ENCODE measurements around the gene HOXB7.

The HOXB7 gene

DNA sequence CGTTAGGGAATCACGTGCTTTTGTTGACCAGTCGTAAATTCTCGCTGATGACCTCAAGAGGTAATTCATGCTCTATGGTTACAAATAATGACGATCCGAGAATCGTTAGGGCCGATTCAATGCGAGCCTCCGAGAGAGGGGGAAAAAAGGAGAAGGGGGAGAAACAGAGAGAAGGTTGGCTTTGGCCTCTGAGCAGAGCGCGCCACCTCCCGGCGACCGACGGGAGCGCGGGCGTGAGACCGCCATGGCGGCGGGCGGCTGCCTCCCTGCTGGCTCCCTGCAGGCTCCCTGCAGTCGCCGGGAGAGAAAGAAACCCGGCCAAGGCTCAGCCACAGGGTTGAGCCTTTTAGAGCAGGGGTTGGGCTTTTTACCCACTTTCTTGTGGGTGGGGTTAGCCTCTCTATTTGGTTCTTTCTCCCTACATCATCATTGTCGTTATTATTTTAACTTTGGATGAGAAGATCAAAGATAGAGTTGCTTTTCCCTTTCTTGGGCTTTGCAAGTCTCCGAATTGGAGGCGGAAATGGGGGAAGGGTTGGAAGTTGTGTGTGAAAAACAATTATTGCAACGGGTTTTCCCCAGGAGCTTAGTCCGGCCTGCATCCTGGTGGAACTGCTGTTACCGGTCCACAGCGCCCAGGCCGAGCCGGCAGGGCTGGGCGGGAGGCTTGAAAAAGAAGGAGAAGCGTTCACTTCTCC lies 16.8 kb downstream of the HOXB7 start:
- DNase-seq: peak; percentile 75

DNA sequence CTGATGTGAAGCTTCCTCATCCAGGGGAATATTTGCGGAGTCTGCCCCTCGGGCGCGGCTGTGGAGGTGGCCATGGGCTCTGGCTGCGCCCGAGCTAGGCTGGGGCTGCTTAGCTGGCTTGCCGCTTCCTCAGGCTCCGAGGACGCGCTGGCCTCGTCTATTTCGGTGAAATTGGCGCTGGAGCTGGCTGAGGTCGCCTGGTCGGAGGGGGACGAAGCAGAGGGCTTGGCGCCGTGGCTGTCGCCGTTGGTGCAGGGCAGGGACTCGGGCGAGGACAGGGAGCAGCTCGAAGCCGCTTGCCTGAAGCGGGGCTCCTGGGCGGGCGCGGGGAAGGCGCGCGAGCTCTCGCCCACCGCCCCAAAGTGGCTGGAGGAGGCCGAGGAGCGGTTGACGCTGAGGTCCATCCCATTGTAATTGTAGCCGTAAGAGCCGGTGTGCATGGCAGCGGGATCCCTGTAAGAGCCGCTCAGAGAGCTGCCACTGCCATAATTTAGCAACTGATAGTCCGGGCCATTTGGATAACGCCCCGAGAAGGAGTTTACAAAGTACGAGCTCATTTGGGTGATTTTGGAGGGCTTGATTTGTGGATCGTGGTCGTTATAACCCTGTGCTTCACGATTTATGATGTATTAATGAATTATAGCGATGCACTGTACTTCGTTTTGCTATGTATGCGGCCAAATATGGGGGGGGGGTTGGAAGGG lies 17.5 kb downstream of the HOXB7 start, which contains the start of gene HOXB5:
HOXB5 (minus strand) TSS at position 654 of the 704 bp plus-strand sequence; CDS start at position 557, 97 bp downstream.
- peak; percentile 50 for DNase-seq

DNA sequence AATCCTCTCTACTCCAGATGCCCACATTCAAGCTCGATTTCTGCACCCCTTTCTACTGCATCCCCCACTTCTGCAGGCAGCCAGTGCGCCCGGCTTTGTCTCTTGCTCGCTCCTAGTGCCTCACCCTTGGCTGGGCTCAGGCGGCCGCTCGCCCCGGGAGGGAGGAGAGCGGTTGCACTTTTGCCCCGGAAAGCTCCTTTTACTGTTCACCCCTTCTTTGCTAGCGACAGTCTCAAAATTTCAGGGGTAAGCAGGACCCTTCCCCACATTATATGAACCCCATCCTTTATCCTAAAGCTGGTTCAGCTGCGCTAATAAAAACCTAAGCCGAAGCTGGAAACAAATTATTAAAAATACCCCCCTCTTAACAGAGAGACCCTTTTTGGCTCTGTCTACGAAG lies 18.2 kb downstream of the HOXB7 start:
- peak; percentile 47 for DNase-seq

DNA sequence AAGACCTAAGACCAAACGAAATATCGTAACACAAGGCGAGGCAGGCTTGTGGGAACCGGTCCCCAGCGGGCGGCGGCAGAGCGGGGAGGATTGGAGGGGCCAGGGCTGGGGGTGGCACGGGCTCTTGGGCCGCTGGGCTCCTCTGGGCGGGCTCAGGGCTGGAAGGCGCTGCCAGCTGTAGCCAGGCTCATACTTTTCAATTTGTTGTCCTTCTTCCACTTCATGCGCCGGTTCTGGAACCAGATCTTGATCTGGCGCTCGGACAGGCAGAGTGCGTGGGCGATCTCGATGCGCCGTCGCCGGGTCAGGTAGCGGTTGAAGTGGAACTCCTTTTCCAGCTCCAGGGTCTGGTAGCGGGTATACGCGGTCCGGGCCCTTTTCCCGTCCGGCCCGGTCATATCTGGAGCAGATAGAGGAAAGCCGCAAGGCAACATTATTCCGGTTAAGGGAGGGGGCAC lies 18.7 kb downstream of the HOXB7 start:
- no peak for DNase-seq

DNA sequence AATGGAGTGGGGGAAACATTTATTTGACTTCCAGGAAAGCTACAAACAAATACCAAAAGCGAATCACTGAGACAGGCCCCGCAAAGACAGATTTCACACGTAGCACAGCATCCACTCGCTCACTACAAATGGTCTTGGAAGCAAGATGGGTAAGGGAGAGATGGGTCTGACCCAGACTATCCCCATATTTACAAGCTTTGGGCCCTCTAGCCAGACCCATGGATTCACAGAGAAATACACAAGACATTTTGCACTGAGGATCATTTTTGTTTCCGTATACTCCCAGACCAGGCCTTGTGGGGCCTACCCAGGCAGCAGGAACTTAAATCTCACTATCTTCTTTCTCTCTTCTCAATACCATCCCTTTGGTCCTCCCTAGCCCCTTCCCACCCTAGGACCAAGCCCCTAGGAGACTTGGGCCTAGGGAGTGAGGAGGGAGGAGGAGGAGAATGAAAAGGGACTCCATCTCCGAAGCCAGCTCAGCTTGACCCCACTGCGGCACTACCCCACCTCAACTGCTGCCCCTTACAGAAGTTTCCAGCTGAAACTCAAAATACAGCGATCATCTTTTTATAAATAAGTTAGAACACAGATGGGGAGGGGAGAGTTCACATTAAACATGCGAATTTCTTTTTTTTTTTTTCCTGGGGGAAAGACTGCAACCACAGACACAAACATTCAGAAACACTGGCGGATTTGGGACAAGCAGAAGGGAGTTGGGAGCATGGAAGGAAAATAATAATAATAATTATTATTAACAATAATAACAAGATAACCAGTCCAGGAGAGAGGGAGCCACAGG lies 19.4 kb downstream of the HOXB7 start:
- DNase-seq: no peak

DNA sequence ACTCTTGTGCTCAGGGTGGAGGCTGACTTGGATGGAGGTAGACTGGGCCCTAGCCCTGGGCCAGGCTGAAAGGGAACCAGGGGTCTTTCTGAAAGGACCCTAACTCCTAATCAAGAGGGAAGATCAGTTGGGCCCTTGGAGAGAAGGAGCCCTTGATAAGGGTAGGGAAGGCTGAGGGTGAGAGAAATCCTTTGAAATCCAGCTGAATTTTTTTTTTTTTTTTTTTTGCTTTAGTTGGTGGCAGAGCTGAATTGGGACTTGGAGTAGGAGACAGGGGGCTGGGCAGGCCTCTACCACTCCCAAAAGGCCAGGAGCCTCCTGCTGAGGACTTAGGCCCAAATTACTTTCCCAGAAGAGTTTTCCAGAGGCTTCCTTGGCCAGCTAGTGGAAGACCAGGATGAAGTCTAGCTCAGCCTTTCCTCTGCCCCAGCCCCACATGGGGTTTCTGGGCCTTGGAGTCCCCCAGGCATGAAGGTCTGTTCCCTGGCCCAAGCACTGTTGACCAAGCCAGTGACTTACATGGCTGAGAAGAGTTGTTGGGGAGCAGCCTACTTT lies 20.1 kb downstream of the HOXB7 start:
- no peak for DNase-seq

DNA sequence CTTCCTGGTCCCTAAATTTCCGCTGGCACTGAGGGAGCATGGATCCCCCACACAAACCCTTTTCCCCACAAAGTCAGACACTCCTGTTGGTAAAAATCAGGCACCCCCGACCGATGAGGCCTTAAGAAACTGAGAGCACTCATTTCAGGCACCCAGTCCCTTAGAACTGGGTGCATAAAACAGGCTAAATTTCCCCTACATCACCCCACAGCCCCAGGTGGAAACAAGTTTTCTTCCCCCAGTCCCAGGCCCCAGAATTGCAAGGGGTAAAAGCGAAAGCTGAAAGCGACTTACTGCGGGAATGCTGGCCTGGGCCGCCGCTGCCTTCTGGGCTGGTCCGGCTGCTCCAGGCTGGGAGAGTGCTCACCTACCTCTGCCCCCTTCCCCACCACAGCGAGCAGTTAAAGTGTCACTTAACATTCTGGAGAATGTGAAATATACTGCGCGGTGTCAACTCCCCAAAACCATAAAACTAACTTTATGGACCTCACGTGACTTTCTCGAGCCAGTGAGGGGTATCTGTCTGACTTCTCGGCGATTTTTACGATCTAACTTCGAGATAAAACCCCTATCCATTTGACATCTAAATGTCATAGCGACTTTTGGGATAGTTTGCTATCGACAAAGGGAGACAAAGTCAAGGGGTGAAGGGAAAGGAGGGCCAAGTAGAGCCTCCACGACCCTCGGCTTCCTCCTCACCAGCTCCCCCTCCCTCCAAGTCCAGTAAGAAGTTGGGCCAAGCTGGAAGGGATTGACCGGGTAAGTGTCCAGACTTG lies 20.8 kb downstream of the HOXB7 start, which contains the start of gene HOXB3:
HOXB3 (minus strand) TSS at position 411 of the 776 bp plus-strand sequence. CDS start 37,767 bp downstream, outside the sequence.
- no peak for DNase-seq

DNA sequence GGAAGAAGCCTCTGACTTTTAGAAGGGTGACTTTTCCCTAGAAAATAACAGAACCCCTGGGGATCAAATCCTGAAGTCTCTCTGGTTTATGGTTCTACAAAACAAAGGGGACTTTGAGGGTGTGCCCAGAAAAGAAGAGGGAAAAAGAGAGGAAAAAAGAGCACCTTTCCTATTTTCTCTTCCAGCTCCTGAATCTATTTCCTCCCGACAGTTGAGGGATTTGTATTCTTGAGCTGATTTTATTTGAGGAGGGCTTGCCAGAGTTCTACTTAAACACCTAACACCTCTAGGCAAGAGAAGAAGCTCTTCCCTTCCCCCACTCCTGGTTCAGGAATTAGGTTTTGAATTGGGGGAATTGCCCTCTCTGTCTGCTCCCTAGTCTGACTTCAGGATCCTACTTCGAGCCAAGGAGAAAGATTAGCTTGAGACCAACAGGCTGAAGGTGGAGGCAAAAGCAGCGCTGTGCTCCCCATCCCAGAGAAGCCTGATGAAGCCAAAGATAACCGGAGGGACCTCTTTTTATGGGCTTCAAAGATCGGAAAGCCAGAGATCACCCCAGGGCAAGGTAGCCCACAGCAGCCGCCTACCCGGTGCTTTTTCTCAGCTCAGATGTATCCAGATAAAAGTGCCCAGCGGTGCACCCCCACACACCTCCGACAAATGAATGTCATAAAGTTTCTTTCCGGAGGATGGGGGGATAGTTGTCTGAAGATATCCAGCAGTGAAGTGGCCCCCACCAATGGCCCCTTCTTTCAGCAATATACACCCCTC lies 21.6 kb downstream of the HOXB7 start:
- no peak for DNase-seq

DNA sequence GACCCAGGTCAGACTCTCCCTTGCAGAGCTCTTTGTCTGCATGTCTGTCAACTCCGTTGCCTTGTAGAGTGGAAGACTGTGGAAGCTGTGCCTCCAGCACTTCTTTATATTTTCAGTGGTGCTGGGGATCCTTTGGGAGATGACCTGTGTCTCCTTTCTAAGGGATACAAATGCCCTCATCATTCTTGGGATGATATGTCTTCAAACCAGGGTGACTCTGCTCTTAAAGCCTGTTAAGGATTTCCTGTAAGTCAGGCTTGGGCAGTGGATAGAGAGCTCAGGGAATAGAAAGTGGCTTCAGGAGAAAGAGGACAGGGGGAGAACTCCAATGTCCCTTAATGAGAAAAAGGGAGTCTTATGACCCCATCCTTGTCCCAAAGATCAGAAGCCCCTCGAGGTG lies 22.3 kb downstream of the HOXB7 start:
- DNase-seq: no peak

DNA sequence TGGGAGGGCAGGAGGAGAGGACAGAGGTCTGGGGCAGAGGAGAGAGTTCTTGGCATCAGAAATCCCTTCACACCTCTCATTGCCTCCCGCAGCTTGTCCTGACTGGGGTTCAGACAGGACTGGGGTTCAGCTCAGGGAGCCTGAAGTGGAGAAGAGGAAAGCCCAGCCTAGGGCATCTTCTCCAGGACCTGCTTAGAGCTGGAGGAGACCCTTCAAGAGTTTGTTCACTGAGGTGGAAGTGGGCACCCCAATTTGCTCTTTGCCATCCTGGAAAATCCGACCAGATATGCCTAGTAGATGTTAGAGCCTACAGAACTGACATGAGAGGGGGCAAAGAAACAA lies 22.8 kb downstream of the HOXB7 start:
- no peak for DNase-seq

DNA sequence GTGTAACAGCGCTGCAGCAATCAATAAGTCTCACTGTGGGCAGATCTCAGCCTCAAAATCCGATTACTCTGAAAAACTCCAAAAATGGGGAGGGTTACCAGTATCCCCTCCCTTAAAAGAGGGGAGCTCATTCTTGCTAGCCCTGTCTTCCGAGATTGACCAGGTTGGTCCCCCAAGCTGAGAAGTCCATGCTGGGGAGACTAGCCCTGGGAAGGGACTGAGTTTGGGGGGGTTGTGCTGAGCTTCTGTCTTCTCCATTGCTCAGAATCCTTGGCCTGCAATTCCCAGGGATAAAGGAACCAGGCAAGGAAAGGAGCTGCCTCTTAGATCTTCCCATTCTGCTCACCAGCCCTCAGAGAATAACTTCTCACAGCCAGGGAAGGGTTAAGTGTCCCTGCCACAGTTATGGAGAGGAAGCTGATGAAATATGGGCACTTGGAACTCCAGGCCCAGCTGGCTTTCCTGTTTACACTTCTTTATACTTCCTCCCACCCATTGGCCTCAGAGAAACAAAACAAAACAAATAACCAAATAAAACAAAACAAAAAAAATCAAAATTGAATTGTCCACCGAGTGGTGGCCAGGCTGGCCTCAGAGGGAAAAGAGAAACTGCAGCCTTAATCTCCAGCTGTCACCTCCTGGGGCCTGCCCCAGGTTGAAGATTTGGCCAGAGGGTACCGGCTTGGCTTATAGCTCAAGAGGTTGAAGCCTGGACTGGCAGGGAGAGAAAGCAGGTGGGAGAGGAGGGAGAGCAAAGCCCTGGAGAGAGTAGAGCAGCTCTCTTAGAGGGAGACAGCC lies 23.3 kb downstream of the HOXB7 start:
- DNase-seq: no peak

DNA sequence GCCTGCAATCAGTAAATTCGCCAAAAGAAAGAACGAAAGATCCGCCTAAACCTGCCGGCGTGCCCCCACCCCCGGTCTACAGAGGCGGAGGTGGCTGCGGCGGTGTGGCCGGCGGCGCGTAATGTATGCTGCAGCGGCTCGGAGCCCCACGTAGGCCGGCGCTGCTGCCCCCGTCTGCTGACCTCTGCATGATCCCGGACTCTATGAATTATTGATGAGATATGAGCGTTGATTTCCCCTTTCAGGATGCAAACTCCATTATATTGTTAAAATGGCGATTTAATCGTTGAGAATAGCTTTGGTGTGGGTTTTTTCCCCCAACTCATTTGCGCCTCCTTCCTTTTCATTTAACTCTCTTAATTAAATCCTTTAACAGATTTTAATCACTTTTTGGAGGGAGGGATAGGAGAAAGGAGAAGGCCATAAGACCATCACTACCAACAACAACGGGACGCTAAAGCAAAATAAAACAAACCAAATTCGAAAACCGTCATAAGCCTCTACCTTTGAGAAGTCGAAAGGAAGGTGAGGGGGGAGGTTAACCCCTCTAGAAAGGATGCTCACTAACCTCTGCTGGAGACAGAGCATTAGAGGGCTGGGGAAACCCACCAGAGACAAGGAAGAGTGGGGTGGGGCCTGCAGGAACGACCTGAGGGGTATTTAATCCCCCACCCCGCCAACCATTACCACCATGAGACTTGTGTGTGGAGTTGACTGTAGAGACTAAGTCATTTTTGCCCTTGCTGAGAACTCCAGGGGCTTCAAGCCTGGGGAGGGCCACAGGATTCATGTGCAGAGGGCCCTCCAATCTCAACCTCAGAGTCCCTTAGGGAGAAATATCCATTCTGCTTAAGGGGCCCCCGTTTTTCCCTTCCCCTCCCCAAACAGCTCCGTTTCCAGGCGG lies 24.2 kb downstream of the HOXB7 start:
- DNase-seq: no peak

DNA sequence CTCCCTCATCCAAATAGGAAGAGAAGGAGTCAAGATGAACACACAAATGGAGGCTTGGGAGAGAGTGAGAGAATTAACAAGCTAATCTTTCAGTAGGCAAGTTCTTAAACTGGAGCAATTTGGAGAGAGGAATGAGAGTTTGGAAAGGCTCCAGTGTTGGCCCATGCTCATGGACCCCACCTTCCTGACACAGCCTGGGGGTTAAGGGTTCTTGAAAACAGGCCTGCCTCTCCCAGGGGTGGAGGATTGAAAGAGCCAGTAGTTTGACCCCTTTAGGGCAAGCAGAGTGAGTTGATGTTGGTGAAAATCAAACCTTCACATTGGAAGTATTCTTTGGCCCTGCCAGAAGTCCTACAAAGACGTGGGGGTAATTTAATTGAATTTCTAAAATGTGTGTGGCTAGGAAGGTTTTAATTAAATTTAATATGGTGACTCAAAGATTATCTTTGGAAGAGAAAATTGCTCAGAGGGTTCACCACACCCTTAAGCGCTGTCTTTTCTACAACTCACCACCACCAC lies 26.5 kb downstream of the HOXB7 start:
- no peak for DNase-seq

DNA sequence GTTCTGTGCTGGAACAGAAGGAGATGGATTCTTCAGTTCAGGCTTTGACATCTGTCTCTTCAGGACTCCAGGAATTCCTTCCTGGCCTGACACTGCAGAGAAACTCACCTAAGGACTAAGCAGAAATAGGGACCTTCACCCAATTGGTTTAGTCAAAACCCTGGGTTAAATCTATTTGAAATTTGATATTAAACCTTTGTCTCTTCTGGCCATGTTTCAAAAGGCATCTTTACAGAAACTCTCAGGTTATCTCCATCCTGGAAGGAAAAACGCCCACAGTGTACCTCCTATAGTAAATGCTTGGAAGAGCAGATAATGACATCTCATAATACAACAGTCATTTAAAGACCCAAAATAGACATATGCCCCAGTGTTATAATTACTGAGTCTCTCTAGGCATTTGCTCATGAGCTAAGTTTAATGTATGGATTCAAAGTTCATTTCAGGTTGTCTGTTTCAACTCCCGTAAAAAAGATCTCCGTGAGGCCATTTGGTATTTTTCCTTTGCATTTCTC lies 27.1 kb downstream of the HOXB7 start:
- DNase-seq: no peak

DNA sequence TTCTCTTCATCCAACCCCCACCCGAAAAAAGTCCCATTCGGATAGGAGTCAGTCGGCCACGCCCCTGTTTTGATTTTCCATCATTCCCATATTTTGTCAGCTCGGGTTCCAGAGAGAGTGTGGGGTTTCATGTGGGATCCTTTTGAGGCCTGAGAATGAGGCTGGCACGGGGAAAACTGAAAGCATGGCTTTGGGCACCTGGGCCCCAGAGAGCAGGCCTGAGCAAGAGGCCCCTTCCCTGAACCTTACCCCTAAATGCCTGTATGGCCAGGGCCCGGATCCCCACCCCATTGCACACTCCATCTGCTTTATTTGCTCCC lies 28.1 kb downstream of the HOXB7 start:
- no peak for DNase-seq

DNA sequence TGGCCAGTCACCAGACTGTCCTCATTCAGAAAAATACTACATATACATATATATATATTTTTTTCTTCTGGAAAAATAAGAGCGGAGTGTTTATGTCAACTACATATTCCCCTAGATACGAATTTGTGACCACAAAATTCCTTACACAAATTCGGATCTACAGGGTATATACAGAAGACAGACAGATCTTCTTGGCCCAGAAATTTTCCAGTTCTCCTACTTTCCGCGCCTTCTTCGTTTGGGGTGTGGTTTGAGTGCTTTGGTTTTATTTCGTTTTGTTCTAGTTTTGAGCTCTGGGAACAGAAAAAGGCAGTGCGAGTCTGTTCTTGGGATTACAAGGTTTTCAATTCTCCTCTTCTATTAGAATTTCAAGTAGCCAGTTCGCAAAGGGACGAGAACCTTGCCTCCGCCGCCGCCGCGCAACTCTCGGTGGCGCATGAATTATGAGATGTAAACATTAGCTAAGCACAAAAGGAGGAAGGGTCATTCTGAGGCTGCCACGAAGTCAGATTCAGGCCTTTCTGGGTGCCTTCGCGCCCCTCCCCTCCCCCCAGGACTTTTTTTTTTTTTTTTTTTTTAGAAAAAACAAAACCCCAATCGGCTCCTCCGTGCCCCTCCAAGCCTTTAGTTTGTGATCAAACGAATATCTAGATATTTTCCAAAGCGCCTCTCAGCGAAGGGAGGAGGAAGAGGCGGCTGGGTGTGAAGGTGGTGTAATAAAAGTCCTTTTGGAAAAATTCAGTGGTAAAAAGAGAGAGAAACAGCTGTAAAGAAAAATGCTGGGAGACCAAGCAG lies 30.9 kb downstream of the HOXB7 start:
- no peak for DNase-seq

DNA sequence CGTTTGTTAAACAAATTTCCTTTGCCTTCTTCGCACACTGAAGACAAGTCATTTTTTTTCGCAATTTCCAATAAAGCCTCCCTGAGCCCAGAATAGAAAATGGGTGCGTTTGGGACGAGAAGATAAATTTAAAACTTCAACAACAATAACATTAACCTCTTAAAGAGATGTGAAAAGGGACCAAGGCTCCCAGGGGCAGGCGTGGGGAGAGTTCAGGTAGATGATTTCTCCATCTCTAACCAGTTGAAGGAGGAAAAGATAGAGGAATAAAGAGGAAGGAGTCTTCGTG lies 31.4 kb downstream of the HOXB7 start:
- DNase-seq: no peak

DNA sequence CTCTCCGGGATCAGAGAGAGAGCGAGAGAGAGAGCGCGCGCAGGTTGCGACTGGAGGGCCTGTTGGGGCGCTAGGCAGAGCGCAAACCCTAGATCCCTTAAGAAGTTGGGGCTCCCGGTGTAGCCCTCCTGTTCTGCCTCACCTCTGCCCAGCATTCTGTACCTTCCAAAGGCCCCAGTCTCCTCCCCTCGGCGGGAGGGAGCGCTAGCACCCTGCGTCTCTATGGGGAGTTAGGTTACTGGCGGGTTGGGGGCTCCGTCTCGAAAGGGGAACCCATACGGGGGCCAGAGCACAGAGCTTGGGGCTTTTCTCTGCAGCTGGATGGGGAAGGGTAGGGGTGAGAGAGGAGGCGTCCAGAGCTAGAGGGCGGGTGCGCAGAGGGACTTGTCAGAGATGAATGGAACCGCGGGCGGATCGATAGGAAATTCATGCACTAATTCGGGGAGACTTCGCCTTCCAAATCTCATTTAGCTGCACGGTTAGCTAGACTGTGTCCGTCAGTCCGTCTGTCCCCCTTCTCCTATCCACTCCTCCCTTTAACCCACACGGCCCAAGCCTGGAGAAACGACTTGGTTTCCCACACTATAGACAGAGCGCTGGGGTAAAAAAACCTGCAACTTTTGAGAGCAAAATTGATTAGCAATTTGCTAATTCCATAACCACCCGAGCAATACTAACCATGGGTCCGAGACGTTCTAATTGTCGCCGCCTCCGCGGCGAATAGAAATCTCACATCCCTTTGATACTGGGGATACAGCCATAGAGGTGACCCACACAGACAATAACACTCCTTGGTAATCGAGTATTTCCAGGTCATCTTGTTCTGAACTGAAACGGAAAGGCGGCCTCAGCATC lies 32.0 kb downstream of the HOXB7 start:
- DNase-seq: no peak
